Keratinocyte (primary cell): ENCODE data around the gene ZNF587B. TPM values are rescaled to one million over a fixed set of nuclear protein-coding genes. Genes with fewer than 3 reads are reported as not detected.

Experiments used
- DNase-seq: peaks from one replicate; pipeline ENCODE4 v3.0.0-alpha.2; 2011; ENCODE audit warnings: low read depth, missing footprints, low spot score
- FAIRE-seq: peaks from 2 replicates; lab custom pipeline; 2011; peaks lifted over from hg19 to GRCh38; lab: Jason Lieb, UNC
- H2AFZ ChIP-seq: 2 replicates; pipeline ENCODE4 v1.6.0; 2012; ENCODE audit warnings: low read length, control low read depth, inconsistent platforms; ENCODE audit not compliant: control insufficient read depth
- H3K27ac ChIP-seq: 2 replicates; pipeline ENCODE4 v1.5.1; 2011; ENCODE audit warnings: low read length; ENCODE audit not compliant: control insufficient read depth, insufficient read depth
- H3K27me3 ChIP-seq: 3 replicates; pipeline ENCODE4 v1.6.0; 2011; ENCODE audit warnings: low read length; ENCODE audit not compliant: control insufficient read depth, insufficient read depth; ENCODE audit errors: extremely low read depth
- H3K36me3 ChIP-seq, 2 experiments: 2 replicates in 1 of 2; 3 replicates in 1 of 2; pipeline ENCODE4 v1.5.1; 2011; ENCODE audit warnings: low read length in 2 of 2, mild to moderate bottlenecking in 1 of 2; ENCODE audit not compliant: control insufficient read depth in 2 of 2, insufficient read depth in 2 of 2; ENCODE audit errors: extremely low read depth in 1 of 2
- H3K4me1 ChIP-seq: 3 replicates; pipeline ENCODE4 v1.5.1; 2011; ENCODE audit warnings: low read length; ENCODE audit not compliant: control insufficient read depth, insufficient read depth; ENCODE audit errors: extremely low read depth
- H3K4me2 ChIP-seq: 3 replicates; pipeline ENCODE4 v1.6.0; 2011; ENCODE audit warnings: low read depth, low read length; ENCODE audit not compliant: control insufficient read depth, insufficient read depth; ENCODE audit errors: extremely low read depth
- H3K4me3 ChIP-seq, 3 experiments: fragments of 200-600 bp in 1 of 3; sonication (generic) in 1 of 3; 2 replicates in 2 of 3; 3 replicates in 1 of 3; pipeline ENCODE4 v1.5.1; 2011 to 2016; ENCODE audit warnings: low read length in 3 of 3, mild to moderate bottlenecking in 3 of 3, control low read depth in 2 of 3, inconsistent platforms in 1 of 3, low read depth in 1 of 3, mixed read lengths in 1 of 3, mixed run types in 1 of 3, moderate library complexity in 1 of 3; ENCODE audit not compliant: control insufficient read depth in 2 of 3, insufficient read depth in 2 of 3; ENCODE audit errors: extremely low read depth in 1 of 3
- H3K79me2 ChIP-seq: 2 replicates; pipeline ENCODE4 v1.6.0; 2012; ENCODE audit warnings: low read length; ENCODE audit not compliant: control insufficient read depth, insufficient read depth
- H3K9ac ChIP-seq: 3 replicates; pipeline ENCODE4 v1.6.0; 2011; ENCODE audit warnings: low read length; ENCODE audit not compliant: control insufficient read depth, insufficient read depth; ENCODE audit errors: extremely low read depth
- H3K9me1 ChIP-seq: 3 replicates; pipeline ENCODE4 v1.6.0; 2011; ENCODE audit warnings: low read length; ENCODE audit not compliant: control insufficient read depth, insufficient read depth; ENCODE audit errors: extremely low read depth
- H3K9me3 ChIP-seq: 2 replicates; pipeline ENCODE4 v1.5.1; 2012; ENCODE audit warnings: low read depth, low read length; ENCODE audit not compliant: control insufficient read depth
- H4K20me1 ChIP-seq: 3 replicates; pipeline ENCODE4 v1.6.0; 2011; ENCODE audit warnings: low read length; ENCODE audit not compliant: control insufficient read depth, insufficient read depth; ENCODE audit errors: extremely low read depth
- CTCF ChIP-seq, 3 experiments: IDR thresholded peaks in 1 of 3; conservative IDR thresholded peaks in 1 of 3; optimal IDR thresholded peaks in 1 of 3; 2 replicates in 2 of 3; 3 replicates in 1 of 3; pipeline versions ENCODE3 to v1.5.1; 2011; ENCODE audit warnings: low read length in 3 of 3, mild to moderate bottlenecking in 3 of 3, moderate library complexity in 2 of 3, control low read depth in 1 of 3, inconsistent platforms in 1 of 3; ENCODE audit not compliant: insufficient read depth in 2 of 3; ENCODE audit errors: extremely low read depth in 1 of 3
- EZH2 ChIP-seq: IDR thresholded peaks from one replicate; pipeline ENCODE4 v1.6.1; 2012; ENCODE audit warnings: inconsistent platforms, mild to moderate bottlenecking, low read length, moderate library complexity
- dilution Hi-C: fragments of 300-500 bp; cut with MboI; formaldehyde crosslinking; loops from one replicate; pipeline ENCODE4 v1.7.0; 2020; ENCODE audit warnings: low sequenced_read_pairs; ENCODE audit not compliant: extremely low pct_ligation_motif_present
- polyA minus RNA-seq, 3 experiments: library from RNA; depleted of rRNA, polyadenylated mRNA; stranded (reverse); fragments of >200 nt; gene quantifications; 1 replicate in 1 of 3; 2 replicates in 1 of 3; 3 replicates in 1 of 3; pipeline ENCODE4 v1.2.3, GENCODE V29; 2011
- polyA plus RNA-seq, 5 experiments: library from polyadenylated mRNA; depleted of rRNA in 3 of 5; stranded (reverse) in 3 of 5; stranded (forward) in 1 of 5; unstranded in 1 of 5; fragments of >200 nt; gene quantifications; 1 replicate in 1 of 5; 2 replicates in 3 of 5; 3 replicates in 1 of 5; pipeline versions ENCODE4 v1.2.1 to v1.2.3, GENCODE V29; 2011 to 2012; ENCODE audit warnings: missing spikeins in 2 of 5, low read depth in 1 of 5, low replicate concordance in 1 of 5

ZNF587B gene
- polyA plus RNA-seq (8.5 to 12.8 TPM (median 11.8 TPM) in 3 replicates), polyA minus RNA-seq (13.4 to 37.8 TPM (median 19.2 TPM) in 3 replicates)
- polyA plus RNA-seq (2011; ENCODE audit: low read depth) = 3.1 TPM
- polyA plus RNA-seq (2011; cell fraction: cytosol; rRNA removed) = 4.1 and 6.1 TPM in 2 replicates
- 22.5 and 26.9 TPM in 2 replicates for polyA plus RNA-seq (2011; cell fraction: nucleus; rRNA removed)
- polyA plus RNA-seq (2012; ENCODE audit: low replicate concordance) = 7.0 and 10.7 TPM in 2 replicates
- 15.0 TPM for polyA minus RNA-seq (2011; cell fraction: cytosol; rRNA and poly(A)+ RNA removed)
- polyA minus RNA-seq (2011; cell fraction: nucleus; rRNA and poly(A)+ RNA removed) = 14.7 and 34.1 TPM in 2 replicates

GRCh38 chr19:57830071-57830602 lies at the start of gene ZNF587B:
Gene ZNF587B (plus strand): TSS chr19:57830299. CDS start chr19:57830529, 230 bp downstream.
- FAIRE-seq (peak; percentile 86), DNase-seq (peak; percentile 61)
- Histone ChIP-seq H3K27me3 (no peaks in the 10 kb centered on the region), H3K4me3 (peak within 1 kb of the TSS; percentile 58 to 90 (median 73)), H3K9me3 (no peaks in the 10 kb centered on the region), H3K4me1 (peaks cover 12% of the 10 kb centered on the region), H3K36me3 (peaks cover 1 to 4% of the 10 kb centered on the region in 2 experiments), H3K9ac (peak within 1 kb of the TSS; percentile 83), H3K79me2 (peaks cover 77% of the 10 kb centered on the region), H2AFZ (peak within 1 kb of the TSS; percentile 92), H3K27ac (peak within 1 kb of the TSS; percentile 79), H4K20me1 (no peaks in the 10 kb centered on the region), H3K4me2 (peak within 1 kb of the TSS; percentile 74), H3K9me1 (no peaks in the 10 kb centered on the region)
- TF ChIP-seq CTCF (optimal IDR thresholded peaks at IDR 0.05 in 1 of 3, IDR thresholded peaks at IDR 0.05 in 1 of 3, conservative IDR thresholded peaks at IDR 0.05 in 1 of 3; ENCODE audit: extremely low read depth in 1 of 3, insufficient read depth in 2 of 3, low read length in 3 of 3) = peak; percentile 30 to 52 (median 39)
- no peak for TF ChIP-seq EZH2
- dilution Hi-C loops = no loop called here

GRCh38 chr19:57786286-57786685 lies 43.8 kb upstream of the ZNF587B start:
- no peaks in the 10 kb centered on the region for H3K9me1 ChIP-seq
- TF ChIP-seq CTCF (optimal IDR thresholded peaks at IDR 0.05 in 1 of 3, IDR thresholded peaks at IDR 0.05 in 1 of 3, conservative IDR thresholded peaks at IDR 0.05 in 1 of 3; ENCODE audit: extremely low read depth in 1 of 3, insufficient read depth in 2 of 3, low read length in 3 of 3) = no peak
- no peak for FAIRE-seq
- DNase-seq = no peak
- no peaks in the 10 kb centered on the region for H4K20me1 ChIP-seq
- no peak overlapping the region for H3K4me3 ChIP-seq
- no peak overlapping the region for H3K27ac ChIP-seq
- H3K9me3 ChIP-seq = no peaks in the 10 kb centered on the region
- no peak overlapping the region for H2AFZ ChIP-seq
- H3K9ac ChIP-seq = no peak overlapping the region
- no peak overlapping the region for H3K4me2 ChIP-seq
- no peaks in the 10 kb centered on the region for H3K4me1 ChIP-seq
- H3K79me2 ChIP-seq = peaks cover 39% of the 10 kb centered on the region
- H3K27me3 ChIP-seq = no peaks in the 10 kb centered on the region
- dilution Hi-C loops = no loop called here
- H3K36me3 ChIP-seq = peaks cover 5 to 10% of the 10 kb centered on the region in 2 experiments
